GM19035 (cell line): Measurements from ENCODE around the gene DACH2.

Experiments
- ATAC-seq: cut with Tn5 transposase; IDR thresholded peaks from one replicate; pipeline ENCODE4 v1.9.1; 2021; ENCODE audit not compliant: unreplicated experiment

Gene DACH2

GRCh38 chrX:86747091-86747490, 598.8 kb downstream of the DACH2 start:
- no peak for ATAC-seq

- ATAC-seq: no peak
Observed at GRCh38 chrX:86805241-86805640, 657.0 kb downstream of the DACH2 start.

- no peak for ATAC-seq
Observed at GRCh38 chrX:86806786-86807185, 658.5 kb downstream of the DACH2 start.

GRCh38 chrX:86809651-86810050, 661.4 kb downstream of the DACH2 start:
- no peak for ATAC-seq

GRCh38 chrX:86829786-86830185, 681.5 kb downstream of the DACH2 start:
- no peak for ATAC-seq

- no peak for ATAC-seq
Observed at GRCh38 chrX:86830685-86831084, 682.4 kb downstream of the DACH2 start.

GRCh38 chrX:86845101-86845500, 696.9 kb downstream of the DACH2 start:
- ATAC-seq: no peak
